IPS-NIHi11 (cell line): ENCODE results near the gene LMO7.
A peak's percentile ranks its signal among the peaks of the same experiment; 100 is the strongest.
"Not testable (repeated sequence)": the region's sequence is repeated elsewhere in the genome, so short reads cannot be mapped to it uniquely, and the experiment has no call there.

Experiments used
- DNase-seq: peaks from one replicate; pipeline ENCODE4 v3.0.0; 2012; ENCODE audit warnings: mixed read lengths, low spot score

The LMO7 gene

GRCh38 chr13:75699062-75699461 is 62.9 kb downstream of the LMO7 start:
- DNase-seq, result no peak

DNA sequence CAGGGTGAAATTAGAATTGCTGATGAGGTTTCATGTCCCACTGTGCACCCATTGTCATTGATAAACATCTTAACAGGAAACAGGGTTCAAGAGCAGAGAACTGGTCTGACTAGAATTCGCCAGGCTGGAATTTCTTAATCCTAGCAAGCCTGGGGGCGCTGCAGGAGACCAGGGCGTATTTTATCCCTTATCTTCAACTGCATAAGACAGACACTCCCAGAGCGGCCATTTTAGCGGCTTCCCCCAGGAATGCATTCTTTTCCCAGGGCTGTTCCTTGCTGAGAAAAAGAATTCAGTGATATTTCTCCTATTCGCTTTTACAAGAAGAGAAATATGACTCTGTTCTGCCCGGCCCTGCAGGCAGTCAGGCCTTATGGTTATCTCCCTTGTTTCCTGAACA is 63.6 kb downstream of the LMO7 start:
- DNase-seq, result not testable (repeated sequence)

- no peak for DNase-seq
Measured at GRCh38 chr13:75700552-75700951, 64.4 kb downstream of the LMO7 start.

DNA sequence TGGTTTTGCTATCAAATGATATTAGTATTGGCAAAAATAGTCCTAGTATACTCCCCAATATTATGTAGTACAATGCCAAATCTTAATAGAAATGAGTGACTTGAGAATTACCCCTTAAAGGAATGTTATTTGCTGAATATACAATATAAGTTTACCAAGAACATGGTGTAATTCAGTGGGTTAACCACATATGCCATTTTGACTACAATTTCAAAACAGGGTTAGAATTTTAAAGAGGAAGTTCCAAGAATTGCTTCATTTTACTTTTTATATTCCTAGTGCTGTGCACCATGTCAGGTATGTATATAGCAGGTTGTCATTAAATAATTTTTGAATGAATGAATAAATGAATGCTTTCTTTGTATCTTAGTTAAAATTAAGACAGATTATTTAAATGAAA is 66.3 kb downstream of the LMO7 start:
- DNase-seq, result no peak

GRCh38 chr13:75703769-75704168 is 67.6 kb downstream of the LMO7 start:
- DNase-seq, result no peak

DNA sequence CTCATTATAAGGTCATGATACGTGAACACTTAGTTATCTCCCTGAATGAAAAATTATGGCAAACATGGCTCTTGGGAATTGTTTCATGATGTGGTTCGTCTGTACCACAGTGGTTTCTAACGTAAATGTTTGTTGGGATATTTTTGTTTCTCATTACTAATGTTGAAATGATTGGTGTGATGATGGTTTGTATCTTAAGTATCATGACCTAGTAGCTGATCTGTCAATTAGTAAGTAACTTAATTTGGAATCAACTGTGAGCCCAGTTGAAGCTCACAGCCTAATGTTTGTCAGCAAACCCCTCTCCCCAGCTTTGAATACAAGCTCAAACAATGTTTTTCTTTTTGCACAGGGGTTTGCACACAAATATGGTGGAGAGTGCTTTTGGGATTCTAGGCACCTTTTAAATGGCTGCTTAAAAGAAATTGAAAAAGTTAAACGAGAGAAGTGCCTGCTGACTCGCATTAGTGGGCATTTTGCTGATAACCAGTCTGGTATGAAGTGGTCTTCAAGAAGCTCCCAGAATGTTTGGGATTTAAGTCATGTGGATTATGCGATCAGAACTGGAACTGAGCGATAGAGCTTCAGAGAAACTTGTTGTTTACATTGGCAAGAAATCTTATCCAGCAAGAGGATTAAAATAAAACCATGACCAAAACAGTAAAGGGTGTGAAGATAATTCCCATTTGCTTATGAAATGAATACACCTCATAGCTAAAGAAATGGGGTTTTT is 68.2 kb downstream of the LMO7 start:
- no peak for DNase-seq

DNA sequence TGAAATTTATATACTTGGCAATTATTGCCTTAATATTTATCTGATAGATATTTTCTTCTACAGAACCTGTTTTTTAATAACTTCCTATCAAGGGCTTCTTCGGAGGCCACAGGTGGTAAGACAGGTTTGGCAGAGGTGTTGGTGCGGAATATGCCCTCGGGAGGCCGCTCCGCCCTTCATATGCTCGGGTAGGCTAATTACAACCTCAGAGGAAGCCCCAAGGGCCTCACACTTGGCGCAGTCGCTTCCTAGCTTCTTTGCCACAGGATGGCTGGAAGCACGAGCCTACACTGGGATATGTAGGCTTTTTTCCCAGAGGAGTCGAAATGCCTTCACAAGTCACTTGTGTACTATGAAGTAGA is 68.8 kb downstream of the LMO7 start:
- peak; percentile 37 for DNase-seq

DNA sequence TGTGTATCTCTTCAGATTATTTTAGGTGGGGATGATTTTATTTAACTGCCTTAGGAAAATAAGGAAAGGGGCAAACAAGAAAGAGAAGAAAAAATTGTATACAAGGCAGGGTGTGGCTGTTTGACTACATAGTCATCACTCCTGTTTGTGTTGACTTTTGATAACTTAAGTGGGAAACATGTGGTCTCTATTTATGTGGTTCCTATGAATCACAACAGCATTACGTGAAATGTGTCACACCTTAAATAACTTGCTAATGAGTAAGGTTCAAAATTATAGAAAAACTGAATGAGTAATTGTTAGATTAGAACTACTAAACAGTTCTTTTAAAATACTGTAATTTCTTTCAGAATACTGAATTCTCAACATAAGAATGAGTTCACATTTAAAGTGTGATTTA is 69.3 kb downstream of the LMO7 start:
- no peak for DNase-seq

DNA sequence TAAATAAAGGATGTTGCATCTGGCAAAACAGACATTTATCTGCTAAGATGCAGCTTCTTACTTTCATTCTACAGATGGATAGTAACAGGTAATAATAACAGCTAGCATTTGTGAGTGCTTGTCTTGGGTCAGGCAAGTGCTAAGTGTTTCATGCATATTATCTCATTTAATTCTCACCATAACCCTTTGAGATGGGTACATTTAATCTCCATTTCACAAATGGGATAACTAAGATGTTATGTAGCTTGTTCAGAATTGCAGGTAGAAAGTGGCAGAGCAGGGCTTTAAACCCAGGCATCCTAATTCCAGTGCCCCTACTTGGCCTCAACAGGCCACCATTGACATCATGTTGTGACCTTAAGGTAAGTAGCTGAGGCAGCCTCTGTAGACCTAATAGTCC is 69.8 kb downstream of the LMO7 start:
- no peak for DNase-seq

GRCh38 chr13:75713852-75714251 is 77.7 kb downstream of the LMO7 start:
- DNase-seq, result no peak

DNA sequence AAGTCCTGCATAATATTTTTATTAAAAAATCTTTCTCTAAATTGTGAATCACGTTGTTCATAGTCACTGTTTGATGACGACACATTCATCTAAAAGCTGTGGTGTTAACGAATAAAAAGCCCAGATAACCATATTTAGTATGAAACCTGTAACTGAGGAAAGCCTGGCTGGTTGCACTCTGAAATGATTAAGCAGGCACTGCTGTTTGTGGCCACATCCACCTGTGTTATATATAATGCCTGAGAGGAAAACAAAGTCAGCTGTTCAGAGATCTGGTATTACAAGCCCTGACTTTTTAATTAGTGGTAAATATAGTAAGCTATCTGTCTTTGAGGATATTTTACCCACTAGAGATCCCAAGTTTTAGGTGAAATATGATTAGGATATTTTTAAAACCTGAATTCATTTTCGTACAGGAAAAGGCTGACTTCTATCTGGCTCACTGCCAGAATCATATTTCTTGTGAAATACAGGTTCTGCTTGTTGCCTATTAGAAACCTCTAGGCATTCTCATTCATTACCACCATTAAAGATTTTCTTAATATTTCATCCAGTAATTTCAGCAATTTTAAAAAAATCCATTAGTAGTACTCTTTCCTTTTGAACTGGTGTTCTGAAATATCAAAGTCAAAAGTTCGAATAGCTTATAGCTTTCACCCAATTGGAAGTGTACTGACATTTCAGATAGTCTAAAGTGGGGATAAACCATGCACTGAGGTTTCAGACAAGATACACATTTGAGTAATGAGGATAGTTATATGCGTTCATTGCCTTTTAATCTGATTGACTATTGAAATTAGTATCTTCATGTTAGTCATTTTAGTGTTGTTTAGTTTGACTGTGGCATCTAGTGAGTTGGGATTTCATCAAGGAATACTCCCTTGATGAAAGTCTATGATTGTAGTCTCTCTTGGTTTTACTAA is 79.7 kb downstream of the LMO7 start:
- no peak for DNase-seq

DNA sequence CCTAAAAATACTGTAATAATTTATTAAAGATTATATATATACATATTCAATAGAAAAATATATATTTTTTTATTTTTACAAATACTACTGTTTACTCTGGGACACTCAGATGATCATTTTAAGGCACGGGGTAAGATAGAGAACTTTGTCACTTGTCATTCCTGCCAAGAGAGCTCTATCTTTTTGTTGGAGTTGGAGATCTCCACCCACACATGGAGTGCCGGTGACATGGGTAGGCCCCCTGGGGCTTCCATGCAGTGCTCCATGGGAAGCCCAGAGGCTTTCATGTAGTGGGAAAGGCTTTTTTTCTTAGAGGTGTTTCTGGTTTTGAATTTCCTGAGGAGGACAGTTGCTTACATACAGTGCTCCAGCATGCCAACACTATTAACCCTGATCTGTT is 81.4 kb downstream of the LMO7 start:
- DNase-seq, result no peak

GRCh38 chr13:75721307-75721706 is 85.2 kb downstream of the LMO7 start:
- DNase-seq, result no peak

- DNase-seq, result no peak
Measured at GRCh38 chr13:75723901-75724300, 87.8 kb downstream of the LMO7 start.

GRCh38 chr13:75724752-75725517 is 88.8 kb downstream of the LMO7 start:
- no peak for DNase-seq

- DNase-seq, result no peak
Measured at GRCh38 chr13:75725736-75726135, 89.6 kb downstream of the LMO7 start.

DNA sequence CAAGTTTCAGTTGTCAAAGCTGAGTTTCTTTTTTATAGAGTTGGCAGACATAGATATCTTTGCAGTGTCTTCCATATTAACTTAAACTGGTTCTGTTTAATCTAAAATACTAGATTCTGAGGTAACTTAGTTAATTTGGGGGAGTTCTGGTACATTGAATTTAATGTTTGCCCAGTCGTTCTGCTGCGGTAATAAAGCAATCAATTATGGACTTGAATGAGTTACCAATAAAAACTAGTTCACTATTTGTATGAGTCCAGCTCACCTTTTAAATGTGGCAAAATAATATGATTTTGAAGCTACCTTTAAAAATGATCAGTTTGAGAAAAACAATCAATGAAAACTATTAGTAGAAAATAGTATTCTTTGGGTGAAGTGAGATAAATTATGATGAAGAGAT is 90.2 kb downstream of the LMO7 start:
- DNase-seq, result no peak

GRCh38 chr13:75733113-75733512 is 97.0 kb downstream of the LMO7 start:
- DNase-seq, result not testable (repeated sequence)

- DNase-seq, result no peak
Measured at GRCh38 chr13:75736173-75736572, 100.0 kb downstream of the LMO7 start.

DNA sequence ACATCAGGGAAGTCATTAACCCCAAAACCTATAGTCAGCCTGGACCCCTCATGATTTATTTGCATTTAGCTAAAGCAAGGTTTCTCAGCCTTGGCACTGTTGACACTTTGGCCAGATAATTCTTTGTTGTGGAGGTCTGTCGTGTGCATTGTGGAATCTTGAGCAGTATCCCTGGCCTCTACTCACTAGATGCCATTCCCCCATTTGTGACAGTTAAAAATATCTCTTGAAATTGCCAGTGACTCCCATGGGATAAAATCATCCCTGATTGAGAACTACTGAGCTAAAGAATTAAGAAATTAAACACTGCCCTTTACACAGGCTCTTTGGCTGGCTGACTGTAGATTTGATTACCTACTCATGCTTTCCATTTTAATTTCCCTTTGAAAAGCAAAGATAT is 102.7 kb downstream of the LMO7 start:
- DNase-seq, result no peak

DNA sequence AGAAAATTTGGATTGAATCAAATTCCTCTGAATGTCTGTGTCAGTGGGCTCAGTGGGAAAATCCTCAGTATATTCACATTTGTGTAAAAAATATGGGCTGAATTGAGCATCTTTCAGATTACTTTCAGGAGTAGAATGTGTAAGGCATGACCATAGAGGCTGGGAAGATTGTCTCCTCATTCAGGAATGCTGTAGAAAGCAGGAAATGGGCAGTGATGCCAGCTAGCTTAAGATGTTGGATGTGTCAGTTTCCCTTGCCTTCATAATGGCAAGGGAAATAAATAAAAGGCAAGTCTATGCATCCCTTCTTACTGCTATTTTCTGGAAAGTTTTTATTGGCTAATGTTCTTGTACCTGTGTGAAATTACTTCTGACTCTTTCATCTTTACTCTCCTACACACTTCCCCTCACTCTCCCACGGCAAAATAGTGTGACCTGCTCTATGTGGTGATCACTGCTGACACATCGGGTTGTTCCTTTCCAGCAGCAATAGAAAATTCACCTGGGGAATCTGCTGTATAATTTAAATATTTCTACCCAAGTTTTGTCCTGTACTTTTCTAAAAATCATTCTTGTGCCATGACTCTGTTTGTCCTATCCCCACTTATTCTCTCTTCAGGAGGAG is 103.2 kb downstream of the LMO7 start:
- DNase-seq, result no peak

- DNase-seq, result no peak
Measured at GRCh38 chr13:75740031-75740430, 103.9 kb downstream of the LMO7 start.
